ENCODE data around the gene MARCHF9.

MARCHF9 gene

DNA sequence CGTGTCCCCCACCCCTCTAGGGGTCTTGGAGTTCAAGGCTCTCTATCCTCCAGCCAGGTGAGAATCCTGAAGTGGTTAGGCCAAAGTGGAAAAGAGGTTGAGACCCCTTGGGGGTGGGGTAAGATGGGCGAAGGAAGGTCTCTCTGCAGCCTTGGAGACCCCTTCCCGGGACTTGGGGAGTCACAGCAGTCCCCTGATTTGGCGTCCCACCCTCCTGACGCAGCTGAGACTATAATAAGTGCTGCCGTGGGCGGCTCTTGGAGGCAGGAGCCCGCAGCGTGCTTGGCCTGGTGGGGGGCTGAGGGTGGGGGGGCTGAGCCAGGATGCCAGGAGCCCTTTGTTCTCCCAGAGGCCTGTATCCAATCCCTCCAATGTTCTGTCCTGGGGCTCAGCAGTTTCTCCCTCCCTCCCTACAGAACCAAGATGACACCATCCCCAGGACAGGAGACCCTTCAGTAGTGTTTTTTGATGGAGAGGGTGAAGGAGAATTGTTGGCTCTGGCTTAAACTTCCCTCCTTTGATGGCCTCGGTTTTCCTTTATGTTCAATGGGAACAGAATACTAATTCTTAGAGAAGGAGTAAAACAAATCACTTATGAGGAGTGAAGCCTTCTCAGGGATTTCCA, 14.9 kb upstream of the MARCHF9 start:
- peak overlapping the region; percentile 93 for H3K27ac Mint-ChIP-seq
- DNase-seq (ENCODE audit: low spot score in 2 of 2) (no peak), ATAC-seq (no peak)
- no peaks in the 10 kb centered on the region for H3K9me3 Mint-ChIP-seq
- peak overlapping the region; percentile 81 for H3K4me3 Mint-ChIP-seq
- H3K4me1 Mint-ChIP-seq, result peaks cover 61% of the 10 kb centered on the region
- H3K36me3 Mint-ChIP-seq, result peaks cover 44% of the 10 kb centered on the region

DNA sequence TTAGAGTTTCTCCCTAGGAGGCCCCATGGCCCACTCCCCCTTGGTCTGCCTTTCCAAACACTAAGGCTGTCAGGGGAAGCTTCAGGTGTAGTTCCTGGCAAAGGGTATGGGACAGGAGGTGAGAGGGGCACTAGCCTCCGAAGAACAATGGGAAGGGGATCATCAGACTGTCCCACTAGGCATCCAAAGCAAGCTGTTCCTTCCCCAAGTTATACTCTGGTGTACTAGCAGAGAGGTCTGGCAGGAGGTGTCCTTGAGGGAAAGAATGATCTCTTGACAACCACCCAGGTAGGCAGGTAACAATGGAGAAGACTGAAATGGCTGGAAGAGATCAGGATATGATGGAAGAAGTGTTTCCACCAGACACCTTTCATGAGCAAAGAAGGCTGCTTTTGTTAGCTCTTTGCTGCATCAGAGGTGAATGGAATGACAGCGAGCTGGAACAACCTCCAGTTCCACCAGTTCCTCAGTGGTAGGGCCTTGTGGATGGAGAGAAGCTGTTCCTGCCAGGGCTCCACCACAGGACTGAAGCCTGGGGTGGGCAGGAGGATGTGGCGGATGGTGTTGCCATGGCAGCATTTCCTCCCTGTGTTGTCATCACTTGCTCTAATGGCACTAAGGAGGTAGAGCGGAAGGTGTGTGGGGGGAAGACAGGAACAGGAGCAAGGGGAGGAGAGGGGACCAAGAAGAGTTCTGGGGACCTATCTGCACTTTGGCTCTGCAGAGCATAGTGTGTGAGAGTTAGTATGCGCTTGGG, 14.1 kb upstream of the MARCHF9 start:
- Mint-ChIP-seq H3K4me3 (peak overlapping the region; percentile 81), H3K27ac (peak overlapping the region; percentile 93), H3K4me1 (peaks cover 67% of the 10 kb centered on the region), H3K36me3 (peaks cover 43% of the 10 kb centered on the region), H3K9me3 (no peaks in the 10 kb centered on the region)
- ATAC-seq (peak; percentile 77), DNase-seq (ENCODE audit: low spot score in 2 of 2) (peak; percentile 54 to 84)

DNA sequence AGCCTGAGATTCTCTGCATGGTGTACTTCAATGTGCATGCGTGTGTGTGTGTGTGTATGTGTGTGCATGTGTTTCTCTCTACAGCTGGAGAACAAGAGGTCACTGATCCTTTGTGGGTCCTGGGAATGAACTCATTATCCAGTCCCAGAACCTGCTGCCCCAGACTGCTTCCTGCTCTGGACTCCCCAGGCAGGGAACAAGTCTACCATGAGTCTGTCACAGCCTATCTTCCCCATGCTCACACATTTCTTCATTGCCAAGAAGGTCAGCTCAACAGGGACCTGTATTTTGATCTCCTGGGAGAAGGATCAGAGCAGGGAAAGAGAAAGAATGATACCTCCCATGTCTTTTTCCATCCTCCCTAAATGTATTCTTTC, 13.5 kb upstream of the MARCHF9 start:
- H3K9me3 Mint-ChIP-seq, result no peaks in the 10 kb centered on the region
- H3K4me1 Mint-ChIP-seq, result peaks cover 70% of the 10 kb centered on the region
- DNase-seq (ENCODE audit: low spot score in 2 of 2) (no peak), ATAC-seq (no peak)
- peak overlapping the region; percentile 81 for H3K4me3 Mint-ChIP-seq
- H3K27ac Mint-ChIP-seq, result peak overlapping the region; percentile 93
- peaks cover 46% of the 10 kb centered on the region for H3K36me3 Mint-ChIP-seq

DNA sequence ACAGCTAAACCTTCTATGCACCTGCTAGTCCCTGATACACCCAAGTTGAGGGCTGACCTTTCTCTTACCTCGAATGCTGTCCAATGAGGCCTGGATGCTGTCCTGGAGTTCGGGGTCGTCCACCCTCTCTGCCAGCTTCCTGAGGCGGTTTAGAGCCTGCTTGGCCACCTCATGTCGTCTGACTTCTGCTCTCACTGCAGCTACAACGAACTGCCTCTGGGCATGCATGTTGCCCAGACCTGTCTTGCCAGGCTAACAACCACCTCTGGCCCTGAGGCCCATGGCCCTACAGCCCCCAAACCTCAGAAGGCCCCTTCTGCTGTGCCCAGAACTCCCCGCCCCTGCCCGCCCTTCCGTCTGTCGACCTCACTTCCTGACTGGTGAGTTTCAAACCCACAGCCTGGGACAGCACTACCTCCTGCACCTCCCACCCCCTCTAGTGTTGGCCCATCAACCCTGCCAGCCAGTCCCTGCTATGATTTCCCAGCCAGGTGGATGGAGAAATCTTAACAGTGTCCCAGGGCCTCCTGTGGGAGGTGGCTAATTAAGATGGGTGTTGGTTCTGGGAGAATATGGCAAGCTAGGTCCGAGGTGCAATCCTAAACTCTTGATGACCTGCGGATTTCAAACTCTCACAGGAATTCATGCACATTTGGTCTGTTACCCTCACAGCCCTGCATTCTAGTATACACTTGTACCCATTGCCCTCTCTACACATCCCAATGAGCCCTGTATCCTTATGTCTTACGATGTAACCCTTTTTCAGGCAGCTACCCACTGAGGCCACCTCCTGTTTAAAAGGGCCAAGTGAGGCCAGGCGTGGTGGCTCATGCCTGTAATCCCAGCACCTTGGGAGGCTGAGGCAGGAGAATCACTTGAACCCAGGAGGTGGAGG, 12.8 kb upstream of the MARCHF9 start:
- Mint-ChIP-seq H3K36me3 (peaks cover 46% of the 10 kb centered on the region), H3K27ac (peak overlapping the region; percentile 93), H3K4me1 (peaks cover 66% of the 10 kb centered on the region), H3K4me3 (peak overlapping the region; percentile 81), H3K9me3 (no peaks in the 10 kb centered on the region)
- DNase-seq (ENCODE audit: low spot score in 2 of 2) (peak; percentile 49 to 83), ATAC-seq (peak; percentile 79)

DNA sequence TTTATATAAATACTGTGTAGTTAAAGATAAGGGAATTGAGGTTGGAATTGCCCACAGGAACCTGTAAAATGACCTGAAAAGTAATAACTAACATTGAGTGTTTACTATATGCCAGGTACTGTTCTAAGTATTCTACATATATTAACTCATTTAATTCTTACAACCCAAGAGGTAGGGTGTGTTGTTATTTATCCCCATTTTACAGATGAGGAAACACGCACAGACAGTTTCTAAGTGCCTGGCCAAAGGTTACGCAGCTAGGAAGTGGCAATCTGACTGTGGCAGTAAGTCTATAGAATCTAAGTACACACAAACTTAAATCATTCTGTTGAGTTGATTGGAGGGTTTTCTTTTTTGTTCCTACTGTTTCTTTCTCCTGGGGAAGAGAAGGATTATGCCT, 11.1 kb upstream of the MARCHF9 start:
- ATAC-seq (no peak), DNase-seq (ENCODE audit: low spot score in 2 of 2) (no peak)
- Mint-ChIP-seq H3K36me3 (peaks cover 62% of the 10 kb centered on the region), H3K4me1 (peaks cover 66% of the 10 kb centered on the region), H3K9me3 (no peaks in the 10 kb centered on the region), H3K27ac (peak overlapping the region; percentile 98), H3K4me3 (peak overlapping the region; percentile 91)

DNA sequence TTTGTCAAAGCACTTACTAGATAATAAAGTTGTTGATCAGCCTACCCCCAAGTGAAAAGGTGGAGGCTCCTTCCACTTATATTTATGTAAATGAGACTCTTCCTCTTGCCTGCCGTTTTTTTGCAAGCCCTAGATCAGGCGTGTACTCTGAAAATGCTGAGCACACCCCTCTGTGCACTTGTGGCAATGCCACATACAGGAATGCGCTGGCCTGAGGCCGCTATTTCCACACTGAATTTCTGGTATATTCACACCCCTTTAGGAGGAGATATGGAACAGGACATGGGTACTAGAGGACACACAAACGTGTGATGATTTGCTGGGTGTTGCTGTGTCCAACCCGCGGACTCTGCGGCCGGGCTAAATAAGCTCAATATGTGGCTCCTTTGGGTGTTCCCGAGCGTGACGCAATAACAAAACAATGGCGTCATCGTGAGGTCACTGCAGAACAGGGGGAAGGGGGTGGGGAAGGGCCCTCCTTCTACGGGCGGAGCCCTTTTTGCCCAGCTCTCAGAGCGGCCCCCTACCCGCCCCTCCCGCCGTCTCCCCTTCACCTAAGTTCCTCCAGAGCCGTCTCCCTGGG, 10.6 kb upstream of the MARCHF9 start:
- Mint-ChIP-seq H3K27ac (peak overlapping the region; percentile 98), H3K36me3 (peaks cover 63% of the 10 kb centered on the region), H3K9me3 (no peaks in the 10 kb centered on the region), H3K4me1 (peaks cover 65% of the 10 kb centered on the region), H3K4me3 (peak overlapping the region; percentile 91)
- DNase-seq (ENCODE audit: low spot score in 2 of 2) (peak; percentile 62 to 87), ATAC-seq (peak; percentile 64)

DNA sequence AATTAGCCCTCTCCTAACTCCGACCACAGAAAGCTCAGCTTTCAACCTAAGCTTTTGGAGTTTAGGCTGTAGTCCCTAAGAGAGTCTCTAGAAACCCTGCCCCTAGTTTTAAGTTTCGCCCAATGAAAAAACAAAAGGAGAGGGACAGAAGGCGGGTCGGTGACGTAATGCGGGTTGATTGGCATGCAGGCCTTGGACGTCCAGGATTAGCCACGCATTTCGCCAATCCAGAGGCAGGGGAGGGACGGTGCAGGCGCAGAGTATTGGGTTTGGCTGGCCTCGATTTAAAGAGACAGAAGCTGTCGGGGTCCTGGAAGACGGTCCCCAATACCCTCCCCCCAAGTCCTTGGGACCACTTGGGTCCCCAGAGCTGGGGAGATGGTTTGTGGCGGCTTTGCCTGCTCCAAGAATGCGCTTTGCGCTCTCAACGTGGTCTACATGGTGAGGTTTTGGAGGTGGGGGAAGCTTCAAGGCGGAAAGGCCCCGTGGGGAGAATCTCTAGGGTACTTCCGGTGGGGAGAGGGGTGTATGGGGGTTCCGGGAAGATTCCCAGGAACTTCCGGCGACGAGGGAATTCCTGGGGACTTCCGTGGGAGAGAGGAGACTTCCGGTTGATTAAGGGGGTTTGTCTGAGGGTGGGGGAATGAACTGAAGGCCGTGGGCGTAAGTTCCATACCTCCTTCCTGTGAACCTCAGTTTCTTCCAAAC, 10.0 kb upstream of the MARCHF9 start, which contains the start of gene TSPAN31:
Gene TSPAN31, plus strand, starts transcription at position 263 of the 708 bp plus-strand sequence. Its CDS starts 116 bp downstream, at position 379.
- Mint-ChIP-seq H3K27ac (peak within 1 kb of the TSS; percentile 98), H3K9me3 (no peaks in the 10 kb centered on the region), H3K4me1 (peaks cover 60% of the 10 kb centered on the region), H3K36me3 (peaks cover 63% of the 10 kb centered on the region), H3K4me3 (peak within 1 kb of the TSS; percentile 91)
- ATAC-seq (peak; percentile 88), DNase-seq (ENCODE audit: low spot score in 2 of 2) (peak; percentile 73 to 94)

DNA sequence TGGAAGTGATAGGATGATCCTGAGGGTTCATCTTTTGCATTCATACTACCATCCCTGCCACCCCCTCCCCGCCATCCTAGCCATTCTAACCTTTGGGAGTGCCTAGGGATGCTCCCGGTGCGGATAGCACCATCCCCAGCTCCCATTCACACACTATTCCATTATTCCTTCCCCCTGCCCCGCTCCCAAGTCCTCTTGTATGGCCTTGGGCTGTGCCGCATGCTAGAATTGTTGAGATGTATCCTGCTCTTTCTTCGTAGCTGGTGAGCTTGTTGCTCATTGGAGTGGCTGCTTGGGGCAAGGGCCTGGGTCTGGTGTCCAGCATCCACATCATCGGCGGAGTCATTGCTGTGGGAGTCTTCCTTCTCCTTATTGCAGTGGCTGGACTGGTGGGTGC, 9.4 kb upstream of the MARCHF9 start:
- ATAC-seq, result no peak
- peaks cover 58% of the 10 kb centered on the region for H3K4me1 Mint-ChIP-seq
- no peaks in the 10 kb centered on the region for H3K9me3 Mint-ChIP-seq
- H3K4me3 Mint-ChIP-seq, result peak overlapping the region; percentile 91
- H3K36me3 Mint-ChIP-seq, result peaks cover 69% of the 10 kb centered on the region
- H3K27ac Mint-ChIP-seq, result peak overlapping the region; percentile 98
- no peak for DNase-seq (ENCODE audit: low spot score in 2 of 2)

DNA sequence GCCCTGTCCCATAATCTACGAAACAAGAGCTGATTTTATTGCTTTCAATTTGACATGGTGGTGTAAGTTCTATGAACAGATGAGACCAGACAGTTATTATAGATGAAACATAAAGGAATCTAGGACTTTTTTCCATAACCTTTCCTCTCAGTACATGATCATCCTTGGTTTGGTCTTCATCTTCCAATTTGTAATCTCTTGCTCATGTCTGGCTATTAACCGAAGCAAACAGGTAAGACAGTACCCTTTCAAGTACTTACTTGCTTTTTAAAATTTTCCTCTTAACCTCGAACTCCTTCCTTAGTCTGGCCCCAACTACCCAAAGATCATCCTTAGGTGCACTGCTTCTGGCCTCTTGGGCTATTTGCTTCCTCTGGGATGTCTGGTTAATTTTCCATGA, 8.9 kb upstream of the MARCHF9 start:
- ATAC-seq (no peak), DNase-seq (ENCODE audit: low spot score in 2 of 2) (no peak)
- no peaks in the 10 kb centered on the region for H3K9me3 Mint-ChIP-seq
- peak overlapping the region; percentile 91 for H3K4me3 Mint-ChIP-seq
- H3K27ac Mint-ChIP-seq, result peak overlapping the region; percentile 98
- peaks cover 70% of the 10 kb centered on the region for H3K36me3 Mint-ChIP-seq
- H3K4me1 Mint-ChIP-seq, result peaks cover 58% of the 10 kb centered on the region

DNA sequence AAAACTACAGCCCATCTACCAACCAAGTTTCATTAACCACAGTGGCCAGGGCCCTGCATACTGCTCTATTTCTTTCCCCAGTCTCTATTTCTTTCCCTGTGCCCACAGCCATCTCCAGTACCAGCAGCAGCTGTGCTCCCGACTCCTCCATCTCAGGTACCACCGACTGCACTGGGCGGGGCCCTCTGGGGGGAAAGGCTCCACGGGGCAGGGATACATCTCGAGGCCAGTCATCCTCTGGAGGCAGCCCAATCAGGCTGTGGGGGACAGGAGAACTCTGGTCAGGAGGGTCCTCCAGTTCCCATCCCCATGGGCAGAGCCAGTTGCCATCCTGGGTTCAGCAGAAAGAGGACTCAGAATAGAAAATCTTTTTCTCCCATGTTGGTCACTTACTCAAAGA, 5.8 kb upstream of the MARCHF9 start:
- Mint-ChIP-seq H3K9me3 (no peaks in the 10 kb centered on the region), H3K4me1 (peaks cover 71% of the 10 kb centered on the region), H3K36me3 (peaks cover 81% of the 10 kb centered on the region), H3K27ac (no peak overlapping the region), H3K4me3 (no peak overlapping the region)
- DNase-seq (ENCODE audit: low spot score in 2 of 2) (no peak), ATAC-seq (no peak)

DNA sequence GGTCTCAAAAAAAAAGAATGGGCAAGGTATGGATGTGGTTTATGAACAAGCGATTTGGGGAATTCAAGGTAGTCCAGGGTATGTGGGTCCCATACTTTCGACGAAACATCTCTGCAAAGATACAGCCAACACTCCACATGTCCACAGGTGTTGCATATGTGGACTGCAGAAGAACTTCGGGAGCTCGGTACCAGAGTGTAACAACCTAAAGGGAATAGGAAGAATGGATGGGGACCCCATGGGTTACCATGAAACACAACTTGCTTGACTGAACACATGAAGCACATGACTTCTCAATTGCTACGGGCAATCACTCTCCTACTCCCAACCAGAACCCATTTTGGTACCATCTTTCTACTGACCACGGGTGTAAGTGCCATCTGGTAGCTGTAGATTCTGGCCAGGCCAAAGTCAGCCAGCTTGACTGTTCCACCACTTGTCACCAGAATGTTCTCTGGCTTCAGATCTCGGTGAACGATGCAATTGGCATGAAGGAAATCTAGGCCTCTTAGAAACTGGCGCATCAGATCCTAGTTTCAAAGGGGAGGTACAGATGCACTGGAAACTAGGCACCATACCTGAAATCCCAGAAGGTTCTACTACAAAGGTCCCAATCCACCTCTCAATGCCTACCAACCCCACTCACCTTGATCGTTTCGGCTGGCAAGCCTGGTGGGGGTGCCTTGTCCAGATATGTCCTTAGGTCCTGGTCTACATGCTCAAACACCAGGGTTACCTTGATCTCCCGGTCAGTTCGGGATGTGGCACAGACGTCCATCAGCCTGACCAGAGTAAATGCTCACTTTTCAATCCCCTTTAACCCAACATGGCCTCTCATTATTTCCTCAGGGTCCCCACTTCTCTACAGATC, 4.1 kb upstream of the MARCHF9 start:
- ATAC-seq (no peak), DNase-seq (ENCODE audit: low spot score in 2 of 2) (no peak)
- Mint-ChIP-seq H3K27ac (peak overlapping the region; percentile 96), H3K36me3 (peaks cover 67% of the 10 kb centered on the region), H3K4me1 (peaks cover 63% of the 10 kb centered on the region), H3K9me3 (no peaks in the 10 kb centered on the region), H3K4me3 (peak overlapping the region; percentile 98)

DNA sequence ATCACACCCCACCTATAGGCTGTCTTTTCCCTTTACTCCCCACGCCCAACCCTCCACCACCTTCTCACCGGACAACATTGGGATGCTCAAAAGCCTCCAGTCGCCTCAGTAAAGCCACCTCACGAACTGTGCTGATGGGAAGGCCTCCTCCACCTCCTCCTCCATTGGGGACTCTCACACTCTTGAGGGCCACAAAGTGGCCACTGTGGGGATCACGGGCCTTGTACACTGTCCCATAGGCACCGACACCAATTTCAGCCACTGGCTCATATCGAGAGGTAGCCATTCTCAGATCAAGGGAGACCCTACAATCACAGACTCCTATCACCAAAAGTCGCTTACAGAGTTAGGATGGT, 3.5 kb upstream of the MARCHF9 start:
- H3K9me3 Mint-ChIP-seq, result no peaks in the 10 kb centered on the region
- peak overlapping the region; percentile 98 for H3K4me3 Mint-ChIP-seq
- H3K27ac Mint-ChIP-seq, result peak overlapping the region; percentile 96
- DNase-seq (ENCODE audit: low spot score in 2 of 2) (no peak), ATAC-seq (no peak)
- peaks cover 61% of the 10 kb centered on the region for H3K4me1 Mint-ChIP-seq
- peaks cover 62% of the 10 kb centered on the region for H3K36me3 Mint-ChIP-seq

DNA sequence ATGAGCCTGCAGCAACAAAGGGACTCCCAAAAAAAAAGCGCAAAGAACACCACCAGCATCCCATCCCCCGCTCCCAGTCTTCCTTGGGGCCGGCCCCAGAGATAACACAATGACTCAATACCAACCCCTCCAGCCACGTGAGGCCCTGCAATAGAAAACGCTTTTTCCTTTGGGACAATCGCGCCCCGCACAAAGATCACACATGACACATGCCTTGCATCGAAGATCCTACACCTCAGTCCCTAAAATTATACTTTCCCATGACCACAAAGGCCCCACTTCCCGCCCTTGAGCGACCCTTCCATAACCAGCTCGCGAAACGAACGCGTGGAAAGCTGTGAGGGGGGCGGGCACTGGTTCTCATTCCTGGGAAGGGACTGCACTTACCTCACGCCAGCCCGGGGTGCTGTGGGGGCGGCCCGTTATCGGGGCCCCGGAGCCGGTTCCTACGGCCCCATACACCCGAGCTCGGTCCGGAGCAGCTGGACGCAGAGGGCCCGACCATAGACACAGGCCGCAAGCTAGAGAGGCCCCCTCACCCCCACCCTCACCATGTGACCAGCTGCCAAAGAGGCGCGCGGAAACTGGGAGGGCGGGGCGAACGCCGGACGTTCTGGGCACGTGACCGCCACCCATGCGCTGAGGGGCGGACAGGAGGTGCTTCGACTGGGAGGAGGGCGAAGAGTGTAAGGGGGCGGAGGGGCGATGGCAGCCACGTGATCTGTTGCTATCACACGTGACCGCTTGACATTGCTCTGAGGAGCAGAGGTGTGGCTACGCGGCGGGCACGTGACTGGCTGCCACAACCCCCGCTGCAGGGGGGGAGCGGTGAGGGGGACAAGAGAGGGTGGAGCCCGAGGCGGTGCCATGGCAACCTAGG, 2.9 kb upstream of the MARCHF9 start, which contains the start of gene CDK4:
Gene CDK4, minus strand, starts transcription at position 523 of the 880 bp plus-strand sequence. CDS start 593 bp downstream, outside the sequence.
- peak within 1 kb of the TSS; percentile 98 for H3K4me3 Mint-ChIP-seq

More for the DNA sequence above, 2.9 kb upstream of the MARCHF9 start, which contains the start of gene CDK4:
- DNase-seq (ENCODE audit: low spot score in 2 of 2), result peak; percentile 94 to 99
- Mint-ChIP-seq H3K27ac (peak within 1 kb of the TSS; percentile 96), H3K9me3 (no peaks in the 10 kb centered on the region), H3K36me3 (peaks cover 62% of the 10 kb centered on the region), H3K4me1 (peaks cover 64% of the 10 kb centered on the region)
- peak; percentile 85 for ATAC-seq
